HuH-7 (cell line): Measurements from ENCODE around the gene ADARB1.

Source experiments
- DNase-seq: peaks from one replicate; pipeline ENCODE4 v3.0.0; 2011; ENCODE audit warnings: low spot score

The ADARB1 gene

GRCh38 chr21:45252448-45252925, 178.1 kb downstream of the ADARB1 start:
- DNase-seq: no peak

DNA sequence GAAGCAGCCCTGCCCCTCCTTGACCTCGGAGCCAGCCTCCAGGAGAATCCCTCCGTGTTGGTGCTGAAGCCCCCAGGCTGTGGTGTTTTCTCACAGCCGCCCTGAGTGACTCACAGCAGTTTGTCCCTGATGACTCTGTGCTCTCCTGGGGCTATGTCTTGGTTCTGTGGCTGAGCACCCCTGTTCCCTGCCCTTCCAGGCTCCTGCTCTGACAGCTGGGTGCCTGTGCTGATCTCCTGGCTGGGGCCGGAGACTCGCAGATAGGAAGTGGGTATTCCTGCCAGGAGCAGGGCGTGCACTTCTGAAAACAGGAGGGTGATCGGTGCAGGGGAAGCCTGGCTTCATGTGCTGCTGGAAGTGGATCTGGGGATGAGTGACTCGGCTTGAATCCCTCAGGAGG, 178.8 kb downstream of the ADARB1 start:
- no peak for DNase-seq

- DNase-seq: no peak
Measured at GRCh38 chr21:45253633-45254459, 179.5 kb downstream of the ADARB1 start.

DNA sequence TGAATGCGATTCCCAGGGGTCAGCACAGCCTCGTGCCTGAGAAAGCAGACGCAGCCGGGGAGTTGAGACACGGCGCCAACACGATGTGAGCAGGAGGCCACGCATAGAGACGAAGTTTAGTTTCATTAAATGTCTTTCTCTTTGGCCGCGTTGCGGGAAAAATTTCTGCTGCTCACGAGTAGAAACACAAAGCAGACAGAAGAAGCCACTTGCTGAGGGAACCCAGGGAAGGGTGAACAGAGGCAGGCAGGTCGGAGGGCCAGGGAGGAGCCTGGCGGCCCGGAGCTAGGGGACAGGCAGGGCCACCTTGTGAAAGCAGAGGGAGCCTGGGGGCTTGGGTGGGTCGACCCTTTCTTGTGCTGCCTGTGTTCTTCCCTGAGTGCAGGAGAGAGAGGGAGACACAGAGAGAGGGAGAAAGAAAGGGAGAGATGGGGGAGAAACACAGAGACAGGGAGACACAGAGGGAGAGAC, 180.1 kb downstream of the ADARB1 start:
- DNase-seq: no peak

GRCh38 chr21:45255381-45256020, 181.1 kb downstream of the ADARB1 start:
- peak; percentile 54 for DNase-seq

GRCh38 chr21:45256021-45256911, 181.9 kb downstream of the ADARB1 start:
- no peak for DNase-seq

DNA sequence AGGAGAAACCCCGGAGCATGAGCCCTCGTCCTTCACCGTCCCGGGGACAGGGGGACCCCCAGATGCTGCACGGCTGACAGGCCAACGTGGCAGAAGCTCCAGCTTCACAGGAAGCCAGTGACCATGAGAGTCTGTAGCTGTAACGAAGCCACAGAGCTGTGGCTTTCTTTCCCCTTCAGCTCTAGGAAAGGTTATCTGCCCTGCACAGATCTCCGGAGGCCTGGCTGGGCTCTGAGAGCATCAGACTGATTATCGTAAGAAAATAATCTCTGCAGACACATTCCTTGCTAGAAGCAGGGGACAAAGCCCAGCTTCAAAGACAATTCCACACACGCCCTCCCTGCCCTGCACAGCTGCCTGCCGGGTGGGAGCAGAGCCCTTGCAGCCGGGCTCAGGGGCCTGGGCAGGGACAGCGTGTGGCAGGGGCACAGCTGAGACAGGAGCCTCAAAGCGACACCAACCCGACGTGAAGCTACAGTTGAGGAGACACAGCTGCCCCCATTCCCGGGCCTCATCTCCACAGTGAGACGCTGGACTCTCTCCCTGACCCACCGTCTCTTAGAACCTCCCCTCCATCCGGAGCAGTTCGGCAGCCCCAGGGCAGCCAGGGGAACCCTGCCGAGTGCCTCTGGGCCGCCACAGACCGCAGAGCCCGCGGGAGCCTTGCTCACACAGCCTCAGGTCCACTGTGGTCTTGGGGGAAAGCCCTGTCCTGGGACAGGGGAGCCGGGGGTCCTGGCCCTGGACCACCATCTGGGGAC, 182.7 kb downstream of the ADARB1 start:
- no peak for DNase-seq

- DNase-seq: no peak
Measured at GRCh38 chr21:45257673-45258341, 183.4 kb downstream of the ADARB1 start.

GRCh38 chr21:45258466-45258865, 184.1 kb downstream of the ADARB1 start:
- peak; percentile 66 for DNase-seq

DNA sequence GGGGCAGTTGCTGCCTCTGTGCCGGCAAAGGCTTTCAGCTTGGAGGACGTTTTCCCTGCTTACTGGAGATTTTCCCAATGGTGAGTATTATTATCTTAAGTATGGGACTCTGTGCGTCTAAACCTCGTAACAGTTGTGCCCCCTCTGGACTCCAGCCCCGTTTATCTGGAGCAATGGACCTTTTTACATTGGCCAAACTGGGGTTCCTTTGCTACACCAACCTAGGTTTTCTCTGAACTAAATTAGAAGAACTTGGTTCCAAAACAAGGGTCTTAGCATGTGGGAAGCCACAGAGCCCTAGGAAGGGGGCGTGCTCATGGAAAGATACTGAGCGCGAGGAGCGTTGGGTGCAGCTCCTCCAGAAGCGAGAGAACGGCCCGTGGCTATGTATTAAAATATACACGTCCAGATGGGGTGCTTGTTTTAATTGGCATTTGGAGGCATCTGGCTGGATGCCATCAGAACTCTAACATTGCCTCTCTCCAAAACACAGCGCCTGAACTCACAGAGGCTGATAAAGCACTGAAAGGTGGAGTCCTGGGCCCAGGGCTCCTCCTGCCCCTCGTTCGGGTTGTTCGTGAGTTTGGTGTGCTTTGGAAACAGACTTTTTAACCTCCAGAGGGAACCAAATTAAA, 184.9 kb downstream of the ADARB1 start:
- DNase-seq: no peak

DNA sequence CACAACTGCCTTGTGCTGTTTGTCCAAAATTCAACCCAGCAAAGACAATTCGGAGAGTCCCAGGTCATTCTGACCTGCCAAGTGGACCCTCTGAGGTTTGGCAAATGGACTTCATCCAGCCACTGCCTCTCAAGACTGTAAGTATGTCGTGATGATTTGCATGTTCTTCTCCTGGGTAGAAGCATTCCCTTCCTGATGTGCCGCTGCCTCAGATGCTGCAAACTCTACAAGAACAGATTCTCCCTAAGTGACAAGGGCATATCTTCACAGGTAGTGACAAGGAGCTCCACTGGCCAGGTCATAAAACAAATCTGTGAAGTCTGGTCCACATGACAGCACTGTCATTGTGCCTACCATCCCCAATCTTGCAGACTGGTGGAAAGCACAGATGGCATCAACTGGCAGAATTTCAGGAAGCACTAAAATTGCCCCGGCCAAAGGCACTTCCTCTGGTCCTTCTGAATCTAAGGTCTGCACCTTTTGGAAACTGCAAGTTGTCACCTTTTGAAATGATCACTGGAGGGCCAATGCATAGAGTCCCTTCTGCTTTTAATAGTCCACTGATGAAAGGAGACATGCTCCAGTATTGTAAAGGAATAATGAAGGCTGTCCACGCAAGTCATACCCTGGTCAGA, 185.9 kb downstream of the ADARB1 start:
- no peak for DNase-seq

DNA sequence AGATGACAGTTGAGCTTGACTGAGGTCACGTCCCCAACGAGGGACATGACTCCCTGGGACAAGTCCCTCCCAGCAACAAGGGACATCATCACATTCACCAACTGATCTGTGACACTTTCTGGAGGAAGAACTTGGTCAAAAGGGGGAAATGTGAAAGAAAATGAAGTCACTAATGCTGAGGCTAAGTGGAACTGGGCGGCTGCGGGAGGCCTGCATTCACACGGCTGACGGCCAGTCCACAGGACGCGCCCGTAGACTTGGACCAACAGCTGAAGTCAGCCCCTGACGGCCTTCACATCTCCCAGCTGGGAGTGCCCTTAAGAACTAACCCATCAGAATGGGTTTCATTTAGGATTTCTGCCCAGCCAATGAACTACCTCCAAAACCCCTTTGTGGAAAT, 186.7 kb downstream of the ADARB1 start:
- DNase-seq: no peak

- no peak for DNase-seq
Measured at GRCh38 chr21:45262041-45262581, 187.7 kb downstream of the ADARB1 start.

GRCh38 chr21:45262616-45263015, 188.2 kb downstream of the ADARB1 start:
- DNase-seq: no peak

DNA sequence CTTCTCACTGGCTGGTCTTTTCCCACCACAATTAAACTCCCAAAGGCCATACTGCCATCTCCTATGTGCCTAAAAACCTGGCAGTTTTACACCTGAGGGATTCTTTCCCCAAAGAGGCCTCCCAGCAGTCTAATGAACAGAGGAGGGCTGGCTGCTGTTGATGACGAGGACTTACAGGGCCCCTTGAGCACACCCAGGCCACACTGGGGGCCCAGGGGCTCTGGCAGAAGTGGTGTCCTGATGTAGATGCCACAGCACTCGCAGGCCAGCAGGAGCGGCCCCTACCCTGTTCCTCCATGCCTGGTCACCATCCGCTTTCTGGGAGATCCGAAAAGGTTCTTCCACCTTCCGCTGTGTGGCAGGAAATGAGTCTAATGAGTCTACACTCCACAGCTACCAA, 189.2 kb downstream of the ADARB1 start:
- no peak for DNase-seq

DNA sequence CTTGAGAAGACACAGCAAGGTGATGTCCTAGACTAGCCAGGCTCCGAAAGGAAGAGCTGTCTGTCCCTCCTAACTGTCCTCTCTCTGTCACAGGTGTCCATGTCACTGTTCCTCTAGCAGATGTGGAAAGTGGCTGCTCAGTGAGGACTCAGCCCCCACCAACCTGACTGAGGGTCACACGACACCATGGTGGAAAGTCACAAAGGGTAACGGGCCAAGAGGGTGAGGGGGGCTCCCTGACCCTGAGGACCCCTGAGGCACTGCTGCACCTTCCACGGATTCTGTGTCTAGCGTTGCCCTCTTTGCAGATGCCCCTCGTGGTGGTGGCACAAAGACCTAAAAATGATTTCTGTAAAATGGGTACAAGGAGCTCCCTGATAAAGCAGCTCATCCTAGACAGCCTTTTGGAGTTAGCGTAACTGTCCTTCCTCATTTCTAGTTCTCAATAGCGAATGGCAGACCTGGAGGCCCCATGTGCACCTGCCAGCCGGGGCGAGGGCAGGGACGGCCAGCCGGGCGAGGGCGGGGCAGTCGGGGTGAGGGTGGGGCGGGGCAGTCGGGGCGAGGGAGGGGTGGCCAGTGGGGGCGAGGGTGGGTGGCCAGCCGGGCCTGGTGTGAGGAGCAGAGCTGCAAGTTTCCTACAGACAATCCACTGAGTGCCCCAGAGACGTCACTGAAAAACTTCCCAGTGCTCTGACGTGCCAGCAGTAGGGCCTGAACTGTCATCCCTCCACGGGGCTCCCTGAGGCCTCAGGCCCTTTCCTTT, 189.9 kb downstream of the ADARB1 start:
- no peak for DNase-seq

GRCh38 chr21:45264912-45265515, 190.6 kb downstream of the ADARB1 start:
- DNase-seq: no peak

- no peak for DNase-seq
Measured at GRCh38 chr21:45265721-45266517, 191.5 kb downstream of the ADARB1 start.
